Osteocyte (in vitro differentiated cells): ENCODE measurements around the gene LRRC1. TPM values are rescaled to one million over a fixed set of nuclear protein-coding genes. Genes with fewer than 3 reads are reported as not detected.

Experiments
- DNase-seq: peaks from one replicate; pipeline ENCODE4 v3.0.0; 2021; ENCODE audit warnings: mixed read lengths; ENCODE audit not compliant: unreplicated experiment; ENCODE audit errors: extremely low spot score
- H3K27ac Mint-ChIP-seq: one replicate; pipeline ENCODE4 v1.8.0; 2021; ENCODE audit warnings: mild to moderate bottlenecking, mixed read lengths; ENCODE audit not compliant: unreplicated experiment
- H3K27me3 Mint-ChIP-seq: one replicate; pipeline ENCODE4 v1.8.0; 2021; ENCODE audit warnings: mixed read lengths; ENCODE audit not compliant: unreplicated experiment
- H3K36me3 Mint-ChIP-seq: one replicate; pipeline ENCODE4 v1.8.0; 2021; ENCODE audit warnings: mixed read lengths; ENCODE audit not compliant: unreplicated experiment
- H3K4me1 Mint-ChIP-seq: one replicate; pipeline ENCODE4 v1.8.0; 2021; ENCODE audit warnings: mixed read lengths; ENCODE audit not compliant: unreplicated experiment
- H3K4me3 Mint-ChIP-seq: one replicate; pipeline ENCODE4 v1.8.0; 2021; ENCODE audit warnings: mild to moderate bottlenecking, moderate library complexity, mixed read lengths; ENCODE audit not compliant: unreplicated experiment
- H3K9me3 Mint-ChIP-seq: one replicate; pipeline ENCODE4 v1.8.0; 2021; ENCODE audit warnings: mixed read lengths; ENCODE audit not compliant: unreplicated experiment
- total RNA-seq: library from RNA; stranded (reverse); gene quantifications from 2 replicates; pipeline ENCODE4 v1.2.1, GENCODE V29; 2021
- TF ChIP-seq, protein P1 (sequence below): fragments of 200-600 bp; sonication (generic); IDR thresholded peaks from 2 replicates; pipeline ENCODE4 v1.5.0; 2021; ENCODE audit warnings: antibody characterized with exemption, mild to moderate bottlenecking, moderate library complexity

The LRRC1 gene
- total RNA-seq, 1 donor from 2014 or later: 7.4 TPM

DNA sequence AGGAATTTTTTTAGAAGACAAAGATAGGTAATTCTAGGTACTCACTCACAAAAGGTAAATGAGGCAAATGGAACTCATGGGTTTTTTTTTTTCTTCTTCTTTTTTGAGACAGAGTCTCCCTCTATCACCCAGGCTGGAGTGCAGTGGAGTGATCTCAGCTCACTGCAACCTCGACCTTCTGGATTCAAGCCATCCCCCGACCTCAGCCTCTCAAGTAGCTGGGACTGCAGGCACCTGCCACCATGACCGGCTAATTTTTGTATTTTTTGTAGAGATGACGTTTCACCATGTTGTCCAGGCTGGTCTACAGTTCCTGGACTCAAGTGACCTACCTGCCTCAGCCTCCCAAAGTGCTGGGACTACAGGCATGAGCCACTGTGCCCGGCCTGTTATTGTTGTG, 126.1 kb downstream of the LRRC1 start:
- Mint-ChIP-seq H3K9me3 (no peaks in the 10 kb centered on the region), H3K4me1 (peaks cover 39% of the 10 kb centered on the region), H3K27ac (no peak overlapping the region), H3K4me3 (no peak overlapping the region), H3K27me3 (no peaks in the 10 kb centered on the region), H3K36me3 (peaks cover 28% of the 10 kb centered on the region)
- TF ChIP-seq, protein P1, sequence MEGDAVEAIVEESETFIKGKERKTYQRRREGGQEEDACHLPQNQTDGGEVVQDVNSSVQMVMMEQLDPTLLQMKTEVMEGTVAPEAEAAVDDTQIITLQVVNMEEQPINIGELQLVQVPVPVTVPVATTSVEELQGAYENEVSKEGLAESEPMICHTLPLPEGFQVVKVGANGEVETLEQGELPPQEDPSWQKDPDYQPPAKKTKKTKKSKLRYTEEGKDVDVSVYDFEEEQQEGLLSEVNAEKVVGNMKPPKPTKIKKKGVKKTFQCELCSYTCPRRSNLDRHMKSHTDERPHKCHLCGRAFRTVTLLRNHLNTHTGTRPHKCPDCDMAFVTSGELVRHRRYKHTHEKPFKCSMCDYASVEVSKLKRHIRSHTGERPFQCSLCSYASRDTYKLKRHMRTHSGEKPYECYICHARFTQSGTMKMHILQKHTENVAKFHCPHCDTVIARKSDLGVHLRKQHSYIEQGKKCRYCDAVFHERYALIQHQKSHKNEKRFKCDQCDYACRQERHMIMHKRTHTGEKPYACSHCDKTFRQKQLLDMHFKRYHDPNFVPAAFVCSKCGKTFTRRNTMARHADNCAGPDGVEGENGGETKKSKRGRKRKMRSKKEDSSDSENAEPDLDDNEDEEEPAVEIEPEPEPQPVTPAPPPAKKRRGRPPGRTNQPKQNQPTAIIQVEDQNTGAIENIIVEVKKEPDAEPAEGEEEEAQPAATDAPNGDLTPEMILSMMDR: no peak
- no peak for DNase-seq

DNA sequence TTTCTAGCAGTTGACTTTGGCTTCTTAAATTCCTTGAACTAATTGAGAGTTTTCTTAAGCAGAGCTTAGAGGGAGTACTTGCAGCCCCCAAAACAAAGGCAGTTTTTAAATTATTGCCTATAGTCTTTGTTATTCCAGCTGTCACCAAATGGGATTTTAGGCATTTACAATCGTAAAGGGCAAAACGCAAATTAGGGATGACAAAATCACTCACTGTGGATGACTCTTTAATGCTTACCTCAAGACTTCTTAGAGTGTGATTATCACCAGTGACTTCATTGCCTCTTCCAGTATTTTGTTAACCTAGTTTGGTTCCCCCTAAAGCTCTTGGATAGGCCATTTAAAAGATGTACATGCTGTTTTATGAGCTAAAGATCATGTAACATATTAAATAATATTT, 126.8 kb downstream of the LRRC1 start:
- H3K36me3 Mint-ChIP-seq: peaks cover 28% of the 10 kb centered on the region
- peaks cover 41% of the 10 kb centered on the region for H3K4me1 Mint-ChIP-seq
- no peak overlapping the region for H3K4me3 Mint-ChIP-seq
- H3K9me3 Mint-ChIP-seq: no peaks in the 10 kb centered on the region
- no peak for DNase-seq
- H3K27me3 Mint-ChIP-seq: no peaks in the 10 kb centered on the region
- H3K27ac Mint-ChIP-seq: no peak overlapping the region
- TF ChIP-seq, protein P1: no peak

- Mint-ChIP-seq H3K4me1 (peaks cover 42% of the 10 kb centered on the region), H3K36me3 (peaks cover 28% of the 10 kb centered on the region), H3K27me3 (no peaks in the 10 kb centered on the region), H3K9me3 (no peaks in the 10 kb centered on the region), H3K27ac (peak overlapping the region; percentile 79), H3K4me3 (peak overlapping the region; percentile 28)
- TF ChIP-seq, protein P1: no peak
- no peak for DNase-seq
These were observed 127.8 kb downstream of the LRRC1 start for GRCh38 chr6:53922539-53922981.

DNA sequence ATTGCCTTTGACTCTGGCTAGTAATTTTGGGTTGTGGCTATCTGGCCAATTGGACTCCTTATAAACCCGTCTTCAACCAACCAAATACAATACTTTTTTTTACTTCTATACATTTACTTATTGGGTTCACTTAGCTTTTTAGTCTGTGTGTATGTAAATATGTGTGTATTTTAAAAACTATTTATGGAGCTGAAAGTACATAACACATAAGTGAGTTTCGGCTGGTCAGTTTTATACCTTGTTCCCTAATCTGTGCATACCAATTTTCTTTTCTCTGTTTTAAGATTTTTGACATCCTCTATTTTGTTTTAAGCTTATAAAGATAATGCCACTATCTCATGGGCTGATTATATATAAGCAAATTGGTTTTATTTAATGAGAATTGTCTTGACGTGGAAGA, 129.5 kb downstream of the LRRC1 start:
- no peak for DNase-seq
- TF ChIP-seq, protein P1: no peak
- Mint-ChIP-seq H3K4me3 (no peak overlapping the region), H3K27me3 (no peaks in the 10 kb centered on the region), H3K27ac (no peak overlapping the region), H3K36me3 (peaks cover 25% of the 10 kb centered on the region), H3K9me3 (no peaks in the 10 kb centered on the region), H3K4me1 (peaks cover 40% of the 10 kb centered on the region)

DNA sequence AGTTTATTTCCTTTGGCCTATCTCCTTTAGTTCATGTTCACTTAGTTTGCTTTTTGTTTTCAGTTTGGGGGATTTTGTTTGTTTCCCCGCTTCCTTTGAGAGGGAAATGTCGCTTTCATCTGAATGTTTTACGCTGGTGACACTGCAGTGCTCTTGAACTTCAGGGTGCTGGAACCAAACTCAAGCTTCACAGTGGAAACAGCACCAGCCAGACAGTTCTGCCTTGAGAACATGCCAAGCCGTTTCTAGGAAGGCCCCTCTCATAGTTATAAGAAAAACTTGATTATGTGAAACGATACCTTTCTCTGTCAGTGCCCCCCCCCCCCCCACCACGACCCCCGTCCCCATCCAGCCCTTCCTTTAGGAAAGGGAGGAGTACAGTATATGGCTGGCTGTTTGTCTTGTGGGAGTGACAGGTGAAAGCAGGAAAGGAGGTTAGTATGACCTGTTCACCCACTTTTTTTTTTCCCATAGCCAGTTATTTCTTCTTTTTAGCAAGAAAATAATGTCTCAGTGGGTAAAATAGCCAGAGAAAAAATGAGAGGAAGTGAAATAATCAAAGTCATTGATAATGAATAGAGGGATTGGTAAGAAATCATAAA, 130.1 kb downstream of the LRRC1 start:
- Mint-ChIP-seq H3K27me3 (no peaks in the 10 kb centered on the region), H3K36me3 (peaks cover 19% of the 10 kb centered on the region), H3K4me1 (peaks cover 40% of the 10 kb centered on the region), H3K9me3 (no peaks in the 10 kb centered on the region), H3K27ac (no peak overlapping the region), H3K4me3 (no peak overlapping the region)
- no peak for DNase-seq
- TF ChIP-seq, protein P1: no peak
